ENCODE data around the gene RIMKLB.

- TF ChIP-seq ARNT (IDR thresholded peaks at IDR 0.05) (no peak), HDGF (IDR thresholded peaks at IDR 0.05; ENCODE audit: borderline replicate concordance) (no peak), BHLHE40 (IDR thresholded peaks at IDR 0.05; ENCODE audit: borderline replicate concordance) (no peak), ELF4 (IDR thresholded peaks at IDR 0.05) (no peak), FOXK2 (IDR thresholded peaks at IDR 0.05) (no peak)
Observed at GRCh38 chr12:8712572-8712971, 14.8 kb downstream of the RIMKLB start.

All from HEK293T (cell line).